GM06990 (cell line): ENCODE data around the gene L3MBTL3.

ENCODE experiments used
- DNase-seq: peaks from one replicate; pipeline ENCODE4 v3.0.0-alpha.2; 2011; ENCODE audit not compliant: insufficient read length; ENCODE audit errors: extremely low read depth
- H3K27me3 ChIP-seq: replicated peaks from 2 replicates; pipeline ENCODE4 v1.6.0; 2011; ENCODE audit warnings: low read length; ENCODE audit not compliant: control insufficient read depth, insufficient read depth
- H3K36me3 ChIP-seq: 2 replicates; pipeline ENCODE4 v1.5.1; 2011; ENCODE audit warnings: low read length; ENCODE audit not compliant: control insufficient read depth, insufficient read depth
- H3K4me3 ChIP-seq: replicated peaks from 2 replicates; pipeline ENCODE4 v1.5.1; 2011; ENCODE audit warnings: low read depth, mild to moderate bottlenecking, control low read depth, low read length
- TF ChIP-seq, protein P1 (sequence below): IDR thresholded peaks from 2 replicates; pipeline ENCODE4 v1.5.1; 2011; ENCODE audit warnings: low read length, control low read depth, mild to moderate bottlenecking, inconsistent platforms; ENCODE audit not compliant: insufficient read depth, poor library complexity, severe bottlenecking

L3MBTL3 gene

DNA sequence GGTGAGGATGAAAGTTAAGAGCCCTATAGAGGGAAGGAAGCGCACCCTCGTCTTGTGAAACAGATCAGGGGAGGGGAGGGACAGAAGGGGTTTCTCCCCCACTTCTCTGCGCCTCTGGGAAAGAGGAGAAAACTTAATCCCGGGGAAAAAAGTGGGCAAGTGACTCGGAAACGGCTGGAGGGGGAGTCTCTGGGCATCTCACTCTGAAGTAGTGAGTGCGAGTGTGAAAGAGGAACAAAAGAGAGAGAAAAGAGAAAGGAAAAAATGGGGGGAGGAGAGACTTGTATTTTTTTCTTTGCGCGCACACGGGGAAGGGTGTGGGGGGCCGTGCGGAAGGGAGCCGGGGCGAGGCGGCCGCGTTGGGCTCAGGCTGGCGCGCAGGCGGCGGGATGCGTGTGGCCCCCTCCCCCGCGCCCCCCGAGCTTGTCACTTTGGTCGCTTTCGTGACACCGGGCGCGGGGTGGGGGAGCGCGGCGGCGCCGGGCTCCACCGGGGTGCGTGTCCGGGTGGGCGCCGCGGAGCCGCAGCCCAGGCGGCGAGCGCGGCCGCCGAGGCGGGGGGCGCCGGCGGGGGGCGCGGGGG, 454 bp downstream of the L3MBTL3 start:
- no peaks in the 10 kb centered on the region for H3K36me3 ChIP-seq
- TF ChIP-seq, protein P1, sequence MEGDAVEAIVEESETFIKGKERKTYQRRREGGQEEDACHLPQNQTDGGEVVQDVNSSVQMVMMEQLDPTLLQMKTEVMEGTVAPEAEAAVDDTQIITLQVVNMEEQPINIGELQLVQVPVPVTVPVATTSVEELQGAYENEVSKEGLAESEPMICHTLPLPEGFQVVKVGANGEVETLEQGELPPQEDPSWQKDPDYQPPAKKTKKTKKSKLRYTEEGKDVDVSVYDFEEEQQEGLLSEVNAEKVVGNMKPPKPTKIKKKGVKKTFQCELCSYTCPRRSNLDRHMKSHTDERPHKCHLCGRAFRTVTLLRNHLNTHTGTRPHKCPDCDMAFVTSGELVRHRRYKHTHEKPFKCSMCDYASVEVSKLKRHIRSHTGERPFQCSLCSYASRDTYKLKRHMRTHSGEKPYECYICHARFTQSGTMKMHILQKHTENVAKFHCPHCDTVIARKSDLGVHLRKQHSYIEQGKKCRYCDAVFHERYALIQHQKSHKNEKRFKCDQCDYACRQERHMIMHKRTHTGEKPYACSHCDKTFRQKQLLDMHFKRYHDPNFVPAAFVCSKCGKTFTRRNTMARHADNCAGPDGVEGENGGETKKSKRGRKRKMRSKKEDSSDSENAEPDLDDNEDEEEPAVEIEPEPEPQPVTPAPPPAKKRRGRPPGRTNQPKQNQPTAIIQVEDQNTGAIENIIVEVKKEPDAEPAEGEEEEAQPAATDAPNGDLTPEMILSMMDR, result no peak
- no peaks in the 10 kb centered on the region for H3K27me3 ChIP-seq
- H3K4me3 ChIP-seq, result peak overlapping the region; percentile 88
- DNase-seq, result peak; percentile 47

DNA sequence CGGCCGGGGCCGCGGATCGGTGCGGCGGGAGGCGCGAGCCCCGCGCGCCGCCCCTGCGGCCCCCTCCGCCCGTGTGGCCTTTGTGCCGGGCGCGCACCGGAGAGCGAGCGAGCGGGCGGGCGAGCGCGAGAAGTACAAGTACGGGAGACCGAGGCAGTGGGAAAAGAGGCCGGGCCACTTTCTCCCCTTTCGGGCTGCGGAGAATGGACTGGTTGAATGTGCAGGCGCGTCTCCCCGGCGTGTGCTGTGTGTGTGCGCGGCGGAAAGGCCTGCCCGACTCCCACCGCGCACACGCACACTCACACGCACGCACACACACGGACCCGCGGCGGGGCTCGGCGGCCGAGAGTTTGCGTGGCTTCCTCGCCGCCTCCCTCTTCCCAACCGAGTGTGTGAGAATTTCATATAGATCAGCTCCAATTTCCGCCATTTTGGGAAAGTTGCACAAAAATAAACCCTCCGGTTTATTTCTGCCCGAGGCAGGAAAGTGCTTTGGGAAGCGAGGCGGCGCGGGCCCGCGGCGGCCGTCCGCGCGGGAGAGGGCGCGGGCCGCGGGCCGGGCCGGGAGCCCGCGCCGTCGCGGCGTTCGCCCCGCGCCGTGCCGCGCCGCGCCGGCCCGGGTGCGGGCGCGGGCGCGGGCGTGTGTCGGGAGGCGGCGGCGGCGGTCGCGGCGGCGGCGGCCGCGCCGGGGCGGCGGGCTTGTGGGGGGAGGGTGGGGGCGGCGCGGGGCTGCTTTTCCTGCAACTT, 1.1 kb downstream of the L3MBTL3 start:
- peak overlapping the region; percentile 88 for H3K4me3 ChIP-seq
- no peaks in the 10 kb centered on the region for H3K36me3 ChIP-seq
- TF ChIP-seq, protein P1, result no peak
- H3K27me3 ChIP-seq, result no peaks in the 10 kb centered on the region
- peak; percentile 64 for DNase-seq

DNA sequence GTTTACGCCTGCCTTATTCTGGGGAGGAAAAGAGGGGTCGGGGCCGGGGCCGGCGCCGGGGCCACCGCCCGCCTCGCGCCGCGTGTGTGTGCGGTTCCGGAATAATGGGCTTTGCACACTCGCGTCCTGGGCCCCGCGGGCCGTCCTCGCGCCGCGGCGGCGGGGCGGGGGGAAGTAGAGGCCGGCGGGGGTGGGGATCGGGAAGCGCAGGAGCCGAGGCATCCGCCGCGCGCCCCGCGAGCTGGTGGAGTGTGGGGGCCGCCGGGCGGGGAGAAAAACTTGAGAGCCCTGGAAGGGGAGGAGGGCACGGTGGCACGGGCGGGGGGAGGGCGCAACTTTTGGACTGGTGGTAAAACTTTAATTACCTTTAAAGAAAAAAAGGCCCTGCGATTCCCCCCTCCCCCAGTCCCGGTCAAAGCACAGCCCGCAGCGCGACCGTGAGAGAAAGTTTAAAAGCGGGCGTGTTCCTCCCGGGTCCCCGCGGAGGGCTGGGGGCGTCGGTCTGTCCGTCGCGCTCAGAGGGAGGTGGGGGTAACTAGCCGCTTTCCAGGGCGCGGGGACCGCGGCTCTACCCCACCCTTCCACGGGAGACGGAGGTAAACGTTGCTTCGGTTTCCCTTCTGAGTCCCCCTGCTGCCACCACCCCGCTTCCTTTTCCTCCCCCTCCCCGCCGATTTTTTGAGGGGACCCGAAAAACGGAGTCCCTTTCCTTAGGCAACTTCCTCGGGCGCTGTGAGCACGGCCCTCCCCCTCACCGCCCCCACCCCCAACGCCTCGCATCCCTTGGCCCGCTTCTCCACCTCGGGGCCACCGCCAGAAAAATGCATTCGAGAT, 1.9 kb downstream of the L3MBTL3 start:
- Histone ChIP-seq H3K4me3 (peak overlapping the region; percentile 81), H3K27me3 (no peaks in the 10 kb centered on the region), H3K36me3 (no peaks in the 10 kb centered on the region)
- DNase-seq, result peak; percentile 57
- TF ChIP-seq, protein P1, result no peak

DNA sequence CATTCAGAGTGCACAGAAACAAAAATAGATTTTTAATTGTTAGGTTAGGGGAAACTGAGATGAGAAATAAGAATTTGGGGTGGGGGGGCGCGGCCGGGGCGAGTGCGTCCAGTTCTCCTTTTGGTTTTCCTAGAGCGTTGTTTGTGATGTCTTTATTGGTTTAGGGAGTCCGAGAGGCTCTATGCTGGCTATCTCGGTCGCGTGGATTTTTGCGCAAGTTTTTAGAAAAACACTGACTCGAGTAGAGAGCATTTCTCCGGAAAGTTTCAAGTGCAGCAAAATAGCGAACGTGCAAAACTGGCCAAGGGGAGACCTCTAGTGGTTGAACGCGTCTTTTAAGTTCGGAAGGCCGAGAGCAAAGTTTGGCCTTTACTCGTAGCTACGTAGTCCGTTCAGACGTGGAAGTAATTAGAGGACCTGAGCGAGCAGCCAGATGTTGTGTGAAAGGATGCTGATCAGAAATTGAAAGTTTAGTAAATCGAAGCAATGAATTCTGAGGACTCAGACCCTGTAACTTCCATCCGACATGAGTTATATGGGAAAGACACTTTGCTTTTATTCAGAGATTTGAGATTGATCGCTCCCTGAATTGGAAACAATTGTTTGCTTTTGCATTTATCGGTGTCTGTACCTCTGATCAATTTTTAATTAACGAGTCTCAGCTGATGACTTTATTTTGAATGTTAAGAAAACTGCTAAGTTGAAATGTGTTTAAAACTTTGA, 2.7 kb downstream of the L3MBTL3 start:
- DNase-seq, result peak; percentile 69
- Histone ChIP-seq H3K27me3 (no peaks in the 10 kb centered on the region), H3K4me3 (peak overlapping the region; percentile 81), H3K36me3 (no peaks in the 10 kb centered on the region)
- TF ChIP-seq, protein P1, result peak; percentile 71

DNA sequence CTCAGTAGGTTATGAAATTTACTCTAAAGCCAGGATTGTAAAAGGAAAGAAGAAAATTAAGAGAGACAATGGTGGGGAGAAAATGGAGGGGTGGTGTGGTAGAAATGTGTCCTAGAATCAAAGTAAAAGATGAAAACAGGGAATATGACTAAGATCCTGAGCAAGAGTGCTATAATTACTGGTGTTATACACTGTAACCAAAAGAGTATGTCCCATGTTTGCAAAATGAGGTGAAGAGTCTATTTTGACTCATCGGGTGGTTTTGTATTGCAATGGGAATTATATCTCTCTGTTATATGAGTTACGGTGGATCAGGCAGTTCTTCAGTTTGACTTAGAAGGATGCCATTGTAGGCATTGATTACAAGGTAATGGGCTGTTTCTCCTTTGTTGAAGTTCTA, 8.5 kb downstream of the L3MBTL3 start:
- no peaks in the 10 kb centered on the region for H3K27me3 ChIP-seq
- no peak overlapping the region for H3K4me3 ChIP-seq
- TF ChIP-seq, protein P1, result no peak
- DNase-seq, result no peak
- no peaks in the 10 kb centered on the region for H3K36me3 ChIP-seq
